RWPE2 (cell line): ENCODE data around the gene SUGT1.

Experiments used
- ATAC-seq: fragments of 200-7000 bp; cut with Tn5 transposase; 3 replicates; pipeline ENCODE4 v1.9.1; 2021; ENCODE audit warnings: low read depth
- DNase-seq: peaks from one replicate; pipeline ENCODE4 v3.0.0-alpha.2; 2020; ENCODE audit warnings: low spot score
- H3K27ac ChIP-seq: fragments of 450-650 bp; 2 replicates; pipeline ENCODE4 v1.5.1; 2017; ENCODE audit warnings: mild to moderate bottlenecking; ENCODE audit not compliant: poor library complexity, severe bottlenecking
- H3K27me3 ChIP-seq: fragments of 250-450 bp; sonication (Bioruptor Pico); 2 replicates; pipeline ENCODE4 v1.5.1; 2021; ENCODE audit warnings: mild to moderate bottlenecking, moderate library complexity; ENCODE audit not compliant: insufficient read depth, poor library complexity, severe bottlenecking
- H3K36me3 ChIP-seq: fragments of 250-450 bp; sonication (Bioruptor Pico); 2 replicates; pipeline ENCODE4 v1.5.1; 2020; ENCODE audit warnings: low read depth, mild to moderate bottlenecking, moderate library complexity
- H3K4me1 ChIP-seq: fragments of 250-450 bp; sonication (Bioruptor Pico); 2 replicates; pipeline ENCODE4 v1.5.1; 2021; ENCODE audit warnings: mild to moderate bottlenecking, moderate library complexity; ENCODE audit not compliant: insufficient read depth, poor library complexity, severe bottlenecking
- H3K4me3 ChIP-seq: fragments of 250-450 bp; sonication (Bioruptor Pico); 2 replicates; pipeline ENCODE4 v1.5.1; 2021; ENCODE audit warnings: mild to moderate bottlenecking, moderate library complexity; ENCODE audit not compliant: severe bottlenecking
- H3K9me3 ChIP-seq: fragments of 250-450 bp; sonication (Bioruptor Pico); 2 replicates; pipeline ENCODE4 v1.5.1; 2021; ENCODE audit warnings: mild to moderate bottlenecking, moderate library complexity; ENCODE audit not compliant: severe bottlenecking
- CTCF ChIP-seq: fragments of 450-650 bp; IDR thresholded peaks from one replicate; pipeline ENCODE4 v1.5.1; 2017; ENCODE audit warnings: mild to moderate bottlenecking, moderate library complexity; ENCODE audit not compliant: poor library complexity, severe bottlenecking

The SUGT1 gene

GRCh38 chr13:52743988-52744387 is 91.4 kb downstream of the SUGT1 start:
- ATAC-seq (no peak), DNase-seq (no peak)
- TF ChIP-seq CTCF, result peak; percentile 11
- no peaks in the 10 kb centered on the region for H3K9me3 ChIP-seq
- H3K27me3 ChIP-seq, result peaks cover 23% of the 10 kb centered on the region
- no peak overlapping the region for H3K27ac ChIP-seq
- H3K36me3 ChIP-seq, result no peaks in the 10 kb centered on the region
- H3K4me1 ChIP-seq, result no peaks in the 10 kb centered on the region
- no peak overlapping the region for H3K4me3 ChIP-seq

- no peak for TF ChIP-seq CTCF
- DNase-seq, result no peak
Observed at GRCh38 chr13:52744842-52745375, 92.3 kb downstream of the SUGT1 start.

GRCh38 chr13:52746141-52746540 is 93.5 kb downstream of the SUGT1 start:
- Histone ChIP-seq H3K4me3 (no peak overlapping the region), H3K27ac (no peak overlapping the region), H3K36me3 (no peaks in the 10 kb centered on the region), H3K27me3 (peaks cover 1% of the 10 kb centered on the region), H3K9me3 (no peaks in the 10 kb centered on the region), H3K4me1 (no peaks in the 10 kb centered on the region)
- no peak for TF ChIP-seq CTCF
- DNase-seq (no peak), ATAC-seq (no peak)

More at GRCh38 chr13:52744842-52745375, 92.3 kb downstream of the SUGT1 start:
- Histone ChIP-seq H3K36me3 (no peaks in the 10 kb centered on the region), H3K4me1 (no peaks in the 10 kb centered on the region), H3K27ac (no peak overlapping the region), H3K9me3 (no peaks in the 10 kb centered on the region), H3K4me3 (no peak overlapping the region), H3K27me3 (peaks cover 14% of the 10 kb centered on the region)
- ATAC-seq, result no peak

GRCh38 chr13:52749419-52749818 is 96.8 kb downstream of the SUGT1 start:
- no peaks in the 10 kb centered on the region for H3K27me3 ChIP-seq
- ATAC-seq, result no peak
- no peaks in the 10 kb centered on the region for H3K4me1 ChIP-seq
- no peak overlapping the region for H3K4me3 ChIP-seq
- no peak for TF ChIP-seq CTCF
- DNase-seq, result no peak
- H3K27ac ChIP-seq, result no peak overlapping the region
- H3K36me3 ChIP-seq, result no peaks in the 10 kb centered on the region
- no peaks in the 10 kb centered on the region for H3K9me3 ChIP-seq
